ENCODE data around the gene ARL2.

ARL2 gene

DNA sequence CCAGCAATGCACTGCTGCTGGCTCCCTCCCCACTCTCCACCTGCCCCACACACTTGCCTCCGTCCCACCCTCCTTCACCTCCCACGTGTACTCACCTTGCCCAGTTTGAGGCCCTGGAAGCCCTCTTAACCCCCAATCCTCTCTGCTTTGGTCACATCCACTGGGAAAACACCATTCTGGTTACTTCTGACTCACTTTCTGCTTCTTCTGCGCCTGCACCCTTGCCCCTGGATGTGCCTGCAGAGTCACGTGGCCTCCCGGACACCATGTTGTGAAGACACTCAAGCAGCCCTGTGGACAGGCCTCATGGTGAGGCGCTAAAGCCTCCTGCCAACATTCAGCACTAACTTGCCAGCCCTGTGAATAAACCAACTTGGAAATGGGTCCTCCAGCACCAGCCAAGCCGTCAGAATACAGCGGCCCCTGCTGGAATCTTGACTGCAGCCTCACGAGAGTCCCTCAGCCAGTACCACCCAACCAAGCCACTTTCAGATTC is 47.0 kb downstream of the ARL2 start:
- peak; percentile 69 for TF ChIP-seq CTCF (IDR thresholded peaks at IDR 0.05; ENCODE audit: low read length)
- no peak for TF ChIP-seq EZH2 (IDR thresholded peaks at IDR 0.05; ENCODE audit: borderline replicate concordance, low read length)
- H2AFZ ChIP-seq (ENCODE audit: low read length): no peak overlapping the region
- H3F3A ChIP-seq (ENCODE audit: insufficient read depth, low read length): no peaks in the 10 kb centered on the region

DNA sequence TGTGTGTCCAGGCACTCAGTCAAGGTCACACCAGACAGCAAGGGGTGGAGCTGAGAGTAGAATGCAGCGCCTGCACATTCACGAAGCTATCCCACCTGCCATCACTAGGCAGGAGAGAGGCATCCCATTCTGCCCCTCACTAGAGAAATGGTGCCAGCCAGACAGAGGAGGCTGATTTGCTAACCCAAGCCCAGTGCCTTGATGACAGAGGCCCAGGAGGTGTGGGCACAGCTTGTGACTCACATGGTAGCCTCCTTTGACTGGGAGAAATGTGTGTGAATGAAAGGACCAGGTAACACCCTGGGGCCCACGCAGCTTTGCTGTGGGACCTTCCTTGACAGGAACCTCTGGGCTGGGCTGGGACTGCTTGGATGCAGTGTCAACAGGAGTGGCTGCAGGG is 49.6 kb downstream of the ARL2 start:
- Histone ChIP-seq H3K27me3 (ENCODE audit: insufficient read depth, low read length) (no peaks in the 10 kb centered on the region), H3F3A (ENCODE audit: insufficient read depth, low read length) (no peaks in the 10 kb centered on the region), H3K9ac (ENCODE audit: low read length) (no peak overlapping the region), H3K79me2 (ENCODE audit: insufficient read depth, low read length) (no peaks in the 10 kb centered on the region), H3K4me3 (ENCODE audit: low read depth, low read length, poor library complexity, severe bottlenecking) (no peak overlapping the region), H3K9me2 (ENCODE audit: low read depth, low read length) (no peaks in the 10 kb centered on the region), H3K4me2 (ENCODE audit: low read length) (no peak overlapping the region), H3K9me3 (ENCODE audit: low read length) (no peaks in the 10 kb centered on the region), H2AFZ (ENCODE audit: low read length) (no peak overlapping the region), H3K4me1 (ENCODE audit: insufficient read depth, low read length, severe bottlenecking) (peaks cover 6% of the 10 kb centered on the region), H4K20me1 (ENCODE audit: insufficient read depth, low read length) (no peaks in the 10 kb centered on the region), H3K27ac (ENCODE audit: low read depth, low read length, poor library complexity, severe bottlenecking) (no peak overlapping the region), H3K36me3 (ENCODE audit: insufficient read depth, low read length) (no peaks in the 10 kb centered on the region; the same call in 1 of the 2 replicates)
- no peak for TF ChIP-seq CTCF (IDR thresholded peaks at IDR 0.05; ENCODE audit: low read length)
- TF ChIP-seq EZH2 (IDR thresholded peaks at IDR 0.05; ENCODE audit: borderline replicate concordance, low read length): no peak

More for the DNA sequence above, 47.0 kb downstream of the ARL2 start:
- peaks cover 6% of the 10 kb centered on the region for H3K4me1 ChIP-seq (ENCODE audit: insufficient read depth, low read length, severe bottlenecking)
- no peaks in the 10 kb centered on the region for H3K79me2 ChIP-seq (ENCODE audit: insufficient read depth, low read length)
- no peaks in the 10 kb centered on the region for H4K20me1 ChIP-seq (ENCODE audit: insufficient read depth, low read length)
- no peaks in the 10 kb centered on the region; the same call in 1 of the 2 replicates for H3K36me3 ChIP-seq (ENCODE audit: insufficient read depth, low read length)
- no peaks in the 10 kb centered on the region for H3K9me2 ChIP-seq (ENCODE audit: low read depth, low read length)
- no peak overlapping the region for H3K4me2 ChIP-seq (ENCODE audit: low read length)
- no peak overlapping the region for H3K4me3 ChIP-seq (ENCODE audit: low read depth, low read length, poor library complexity, severe bottlenecking)
- no peaks in the 10 kb centered on the region for H3K27me3 ChIP-seq (ENCODE audit: insufficient read depth, low read length)
- no peak overlapping the region for H3K27ac ChIP-seq (ENCODE audit: low read depth, low read length, poor library complexity, severe bottlenecking)
- no peaks in the 10 kb centered on the region for H3K9me3 ChIP-seq (ENCODE audit: low read length)
- no peak overlapping the region for H3K9ac ChIP-seq (ENCODE audit: low read length)

DNA sequence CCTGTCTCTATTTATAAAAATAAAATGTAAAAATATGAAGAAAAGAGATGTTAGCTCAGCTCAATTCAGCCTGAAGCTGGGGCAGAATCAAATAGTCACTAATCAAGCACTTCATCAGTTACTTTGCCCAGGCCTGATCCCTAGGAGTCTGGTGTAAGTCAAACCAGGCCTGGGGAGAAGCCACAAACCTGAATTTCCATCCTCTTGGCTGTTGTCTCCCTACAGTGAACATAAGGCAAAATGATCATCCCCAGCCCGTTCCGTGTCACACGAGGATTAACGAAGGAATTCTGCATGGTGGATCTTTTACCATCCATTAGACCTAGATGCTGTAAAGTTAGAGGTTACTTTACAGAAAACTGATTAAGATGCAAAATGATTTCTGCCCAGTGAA is 50.9 kb downstream of the ARL2 start:
- Histone ChIP-seq H3K4me2 (ENCODE audit: low read length) (no peak overlapping the region), H3K9me2 (ENCODE audit: low read depth, low read length) (no peaks in the 10 kb centered on the region), H3K9me3 (ENCODE audit: low read length) (no peaks in the 10 kb centered on the region), H3K79me2 (ENCODE audit: insufficient read depth, low read length) (no peaks in the 10 kb centered on the region), H3K27me3 (ENCODE audit: insufficient read depth, low read length) (no peaks in the 10 kb centered on the region), H3K9ac (ENCODE audit: low read length) (no peak overlapping the region), H3K4me3 (ENCODE audit: low read depth, low read length, poor library complexity, severe bottlenecking) (no peak overlapping the region), H3K36me3 (ENCODE audit: insufficient read depth, low read length) (no peaks in the 10 kb centered on the region; the same call in 1 of the 2 replicates), H3K4me1 (ENCODE audit: insufficient read depth, low read length, severe bottlenecking) (peaks cover 6% of the 10 kb centered on the region), H4K20me1 (ENCODE audit: insufficient read depth, low read length) (no peaks in the 10 kb centered on the region), H3F3A (ENCODE audit: insufficient read depth, low read length) (no peaks in the 10 kb centered on the region), H3K27ac (ENCODE audit: low read depth, low read length, poor library complexity, severe bottlenecking) (no peak overlapping the region), H2AFZ (ENCODE audit: low read length) (no peak overlapping the region)
- TF ChIP-seq CTCF (IDR thresholded peaks at IDR 0.05; ENCODE audit: low read length) (no peak), EZH2 (IDR thresholded peaks at IDR 0.05; ENCODE audit: borderline replicate concordance, low read length) (no peak)
